Tibial nerve (tissue), 4 donors: ENCODE measurements around the gene RIPPLY3. TPM values are rescaled to one million over a fixed set of nuclear protein-coding genes. Genes with fewer than 3 reads are reported as not detected.
"Not testable (repeated sequence)": the region's sequence is repeated elsewhere in the genome, so short reads cannot be mapped to it uniquely, and the experiment has no call there.

ENCODE experiments used
- DNase-seq, 2 donors: peaks; one replicate each; pipeline ENCODE4 v3.0.0-alpha.2; 2019; ENCODE audit warnings: low spot score in 2 of 2
- H3K27ac ChIP-seq, 4 donors: fragments of 200-600 bp; sonication (generic) in 3 of 4; one replicate each; pipeline ENCODE4 v1.5.1; 2017 to 2019; ENCODE audit warnings: mild to moderate bottlenecking in 1 of 4
- H3K27me3 ChIP-seq, 2 donors: fragments of 200-600 bp; sonication (generic) in 1 of 2; one replicate each; pipeline versions ENCODE4 v1.5.1 to v1.6.0; 2017 to 2019
- H3K36me3 ChIP-seq, 3 donors: fragments of 200-600 bp; sonication (generic); one replicate each; pipeline ENCODE4 v1.5.1; 2018 to 2019
- H3K4me1 ChIP-seq, 4 donors: fragments of 200-600 bp; sonication (generic) in 3 of 4; one replicate each; pipeline ENCODE4 v1.5.1; 2017 to 2019
- H3K4me3 ChIP-seq, 4 donors: fragments of 200-600 bp; sonication (generic) in 3 of 4; one replicate each; pipeline ENCODE4 v1.5.1; 2017 to 2019; ENCODE audit warnings: mild to moderate bottlenecking in 1 of 4, moderate library complexity in 1 of 4
- H3K9me3 ChIP-seq, 4 donors: fragments of 200-600 bp; sonication (generic) in 3 of 4; one replicate each; pipeline ENCODE4 v1.5.1; 2017 to 2019
- CTCF ChIP-seq, 5 experiments: fragments of 200-600 bp in 3 of 5; fragments of 450-650 bp in 2 of 5; sonication (generic) in 3 of 5; IDR thresholded peaks; one replicate each; pipeline ENCODE4 v1.5.1; 2016 to 2019; ENCODE audit warnings: antibody characterized with exemption in 5 of 5, mild to moderate bottlenecking in 3 of 5, moderate library complexity in 2 of 5
- EP300 ChIP-seq, 2 donors: sonication (generic); formaldehyde crosslinking; IDR thresholded peaks; one replicate each; pipeline ENCODE4 v1.6.1; 2017; ENCODE audit warnings: antibody characterized with exemption in 2 of 2, mild to moderate bottlenecking in 1 of 2
- POLR2A ChIP-seq, 2 donors: fragments of 450-650 bp; IDR thresholded peaks; one replicate each; pipeline ENCODE4 v1.6.1; 2017; ENCODE audit warnings: antibody characterized with exemption in 2 of 2, mild to moderate bottlenecking in 2 of 2, moderate library complexity in 2 of 2
- WGBS, 2 donors: methylation state at CpG; one replicate each; pipeline ENCODE4 v1.1.5; 2018; 5-methylcytosine and 5-hydroxymethylcytosine counted together
- total RNA-seq, 4 donors: library from RNA; depleted of rRNA; stranded (reverse); fragments of >200 nt; gene quantifications; one replicate each; pipeline ENCODE4 v1.1.0, GENCODE V29; 2016

RIPPLY3 gene
- total RNA-seq, 4 donors from 2014 or later = not detected

GRCh38 chr21:37000381-37000780, 6.1 kb upstream of the RIPPLY3 start:
- TF ChIP-seq POLR2A (IDR thresholded peaks at IDR 0.05) (no peak), EP300 (IDR thresholded peaks at IDR 0.05) (no peak), CTCF (IDR thresholded peaks at IDR 0.05) (no peak)
- Histone ChIP-seq H3K36me3 (no peaks in the 10 kb centered on the region), H3K9me3 (no peaks in the 10 kb centered on the region), H3K27ac (no peak overlapping the region), H3K27me3 (no peaks in the 10 kb centered on the region), H3K4me1 (no peaks in the 10 kb centered on the region), H3K4me3 (no peak overlapping the region)
- 92 to 94% methylated on average over 4 of the region's 4 CpGs for WGBS, 2 donors
- DNase-seq = no peak

- peaks cover 3 to 10% of the 10 kb centered on the region in 2 donors for H3K27me3 ChIP-seq
- no peak overlapping the region for H3K27ac ChIP-seq
- DNase-seq = no peak
- H3K36me3 ChIP-seq = no peaks in the 10 kb centered on the region
- 43 to 46% methylated on average over 3 of the region's 3 CpGs for WGBS, 2 donors
- H3K9me3 ChIP-seq = no peaks in the 10 kb centered on the region
- H3K4me1 ChIP-seq = peaks cover 0 to 7% (median 3%) of the 10 kb centered on the region in 4 donors
- TF ChIP-seq CTCF (IDR thresholded peaks at IDR 0.05) (no peak), EP300 (IDR thresholded peaks at IDR 0.05) (no peak), POLR2A (IDR thresholded peaks at IDR 0.05) (no peak)
- no peak overlapping the region for H3K4me3 ChIP-seq
These were observed 5.1 kb upstream of the RIPPLY3 start for GRCh38 chr21:37001441-37001840.

GRCh38 chr21:37002851-37003250, 3.7 kb upstream of the RIPPLY3 start:
- H3K27ac ChIP-seq, H3K4me3 ChIP-seq, H3K9me3 ChIP-seq, DNase-seq, H3K36me3 ChIP-seq: not testable (repeated sequence)
- peaks cover 3 to 23% of the 10 kb centered on the region in 2 donors for H3K27me3 ChIP-seq
- 53 to 72% methylated on average over 12 of the region's 12 CpGs for WGBS, 2 donors
- peaks cover 0 to 15% (median 5%) of the 10 kb centered on the region in 4 donors for H3K4me1 ChIP-seq

- WGBS, 2 donors = 78 to 90% methylated on average over 3 of the region's 3 CpGs
- DNase-seq, H3K4me3 ChIP-seq, H3K36me3 ChIP-seq, H3K9me3 ChIP-seq, H3K27ac ChIP-seq: not testable (repeated sequence)
- Histone ChIP-seq H3K4me1 (peaks cover 0 to 15% (median 5%) of the 10 kb centered on the region in 4 donors), H3K27me3 (peaks cover 3 to 34% of the 10 kb centered on the region in 2 donors)
These were observed 2.6 kb upstream of the RIPPLY3 start for GRCh38 chr21:37003917-37004316.

- H3K9me3 ChIP-seq = no peaks in the 10 kb centered on the region
- peaks cover 0 to 27% (median 5%) of the 10 kb centered on the region in 4 donors for H3K4me1 ChIP-seq
- no peak for TF ChIP-seq POLR2A (IDR thresholded peaks at IDR 0.05)
- no peak for TF ChIP-seq CTCF (IDR thresholded peaks at IDR 0.05)
- no peak for TF ChIP-seq EP300 (IDR thresholded peaks at IDR 0.05)
- no peak overlapping the region for H3K27ac ChIP-seq
- peak overlapping the region in 3 of 4 donors; percentile 25 to 43 (median 32) for H3K4me3 ChIP-seq
- no peaks in the 10 kb centered on the region for H3K36me3 ChIP-seq
- peaks cover 3 to 51% of the 10 kb centered on the region in 2 donors for H3K27me3 ChIP-seq
- DNase-seq = no peak
- WGBS, 2 donors = 19 to 23% methylated on average over 58 to 76 of the region's 76 CpGs
These were observed 685 bp upstream of the RIPPLY3 start for GRCh38 chr21:37005548-37006485.

GRCh38 chr21:37008724-37009123, 2.2 kb downstream of the RIPPLY3 start:
- no peak overlapping the region for H3K4me3 ChIP-seq
- H3K27me3 ChIP-seq = peaks cover 3 to 54% of the 10 kb centered on the region in 2 donors
- no peaks in the 10 kb centered on the region for H3K36me3 ChIP-seq
- TF ChIP-seq CTCF (IDR thresholded peaks at IDR 0.05) (no peak), POLR2A (IDR thresholded peaks at IDR 0.05) (no peak), EP300 (IDR thresholded peaks at IDR 0.05) (no peak)
- no peaks in the 10 kb centered on the region for H3K9me3 ChIP-seq
- no peak for DNase-seq
- no peak overlapping the region for H3K27ac ChIP-seq
- WGBS, 2 donors = 66 to 80% methylated on average over 12 of the region's 12 CpGs
- H3K4me1 ChIP-seq = peaks cover 0 to 27% (median 5%) of the 10 kb centered on the region in 4 donors
